Fibroblast of pulmonary artery (primary cell): ENCODE data around the gene KRTAP2-1.
"Not testable (repeated sequence)": the region's sequence is repeated elsewhere in the genome, so short reads cannot be mapped to it uniquely, and the experiment has no call there.

Experiments
- DNase-seq: peaks from one replicate; pipeline ENCODE4 v3.0.0-alpha.2; 2010; ENCODE audit warnings: low read depth
- H3K4me3 ChIP-seq: replicated peaks from 2 replicates; pipeline ENCODE4 v1.5.1; 2011; ENCODE audit warnings: low read depth, mild to moderate bottlenecking, control low read depth, low read length, moderate library complexity
- CTCF ChIP-seq: IDR thresholded peaks from 2 replicates; pipeline ENCODE4 v1.5.1; 2011; ENCODE audit warnings: mild to moderate bottlenecking, control low read depth, low read length, inconsistent platforms; ENCODE audit errors: missing control alignments

Gene KRTAP2-1

GRCh38 chr17:41061964-41062363, 14.8 kb upstream of the KRTAP2-1 start:
- TF ChIP-seq CTCF, result no peak

GRCh38 chr17:41060052-41060604, 13.0 kb upstream of the KRTAP2-1 start, which contains the start of gene KRTAP2-3:
Gene KRTAP2-3 (minus strand): TSS chr17:41060114. CDS start chr17:41060050, 64 bp downstream.
- TF ChIP-seq CTCF, result no peak
- DNase-seq, result peak; percentile 66
- H3K4me3 ChIP-seq, result no peak within 1 kb of the TSS

More at GRCh38 chr17:41061964-41062363, 14.8 kb upstream of the KRTAP2-1 start:
- DNase-seq, result peak; percentile 65
- H3K4me3 ChIP-seq, result no peak overlapping the region

- DNase-seq, result peak; percentile 49
- H3K4me3 ChIP-seq, result not testable (repeated sequence)
Measured at GRCh38 chr17:41059276-41060051, 12.3 kb upstream of the KRTAP2-1 start.

GRCh38 chr17:41058741-41059140, 11.6 kb upstream of the KRTAP2-1 start:
- DNase-seq, result no peak
- TF ChIP-seq CTCF, result no peak
- H3K4me3 ChIP-seq, result no peak overlapping the region

GRCh38 chr17:41057547-41057946, 10.4 kb upstream of the KRTAP2-1 start:
- H3K4me3 ChIP-seq, result no peak overlapping the region
- no peak for DNase-seq
- no peak for TF ChIP-seq CTCF

- not testable (repeated sequence) for DNase-seq
Measured at GRCh38 chr17:41055130-41055529, 8.0 kb upstream of the KRTAP2-1 start, which contains the start of gene KRTAP2-2. Gene KRTAP2-2 (minus strand): TSS chr17:41055230. CDS start chr17:41055211, 19 bp downstream.

GRCh38 chr17:41054556-41054955, 7.4 kb upstream of the KRTAP2-1 start:
- not testable (repeated sequence) for H3K4me3 ChIP-seq, DNase-seq

More at GRCh38 chr17:41055130-41055529, 8.0 kb upstream of the KRTAP2-1 start, which contains the start of gene KRTAP2-2:
- not testable (repeated sequence) for H3K4me3 ChIP-seq

- no peak overlapping the region for H3K4me3 ChIP-seq
- no peak for DNase-seq
- no peak for TF ChIP-seq CTCF
Measured at GRCh38 chr17:41054025-41054424, 6.9 kb upstream of the KRTAP2-1 start.
